Measurements from ENCODE around the gene STPG3. TPM values are rescaled to one million over a fixed set of nuclear protein-coding genes. Genes with fewer than 3 reads are reported as not detected.
A peak's percentile ranks its signal among the peaks of the same experiment; 100 is the strongest.

The STPG3 gene
- total and polyA plus RNA-seq, 2 of the 13 experiments (the other 11 are each of a cell fraction or from before 2014, with no cell fraction given), result not detected

GRCh38 chr9:137253717-137254623 lies 2.9 kb downstream of the STPG3 start (continued):
- peak; percentile 60 for TF ChIP-seq UBTF (CRISPR knock-in tag; IDR thresholded peaks at IDR 0.05)
- no peak for TF ChIP-seq HNF1A (IDR thresholded peaks at IDR 0.05; ENCODE audit: low read depth)
- no peak for TF ChIP-seq HNF1A (CRISPR knock-in tag; IDR thresholded peaks at IDR 0.05; ENCODE audit: borderline replicate concordance)
- TF ChIP-seq CREM (IDR thresholded peaks at IDR 0.05), result no peak
- no peak for TF ChIP-seq CREM (CRISPR knock-in tag; IDR thresholded peaks at IDR 0.05)
- no peak for TF ChIP-seq ZBTB10 (CRISPR knock-in tag; IDR thresholded peaks at IDR 0.05; ENCODE audit: borderline replicate concordance)
- no peak for TF ChIP-seq FOXA3 (CRISPR knock-in tag; IDR thresholded peaks at IDR 0.05)
- TF ChIP-seq TARDBP (CRISPR knock-in tag; IDR thresholded peaks at IDR 0.05), result peak; percentile 35; the same call in 1 of the 2 replicates
- peak; percentile 78 for TF ChIP-seq ZFX (CRISPR knock-in tag; IDR thresholded peaks at IDR 0.05; ENCODE audit: low read depth)
- TF ChIP-seq XRCC5 (optimal IDR thresholded peaks at IDR 0.05; ENCODE audit: low read length), result peak; percentile 22
- TF ChIP-seq TEAD3 (CRISPR knock-in tag; optimal IDR thresholded peaks at IDR 0.05; ENCODE audit: borderline replicate concordance), result peak; percentile 42
- no peak for TF ChIP-seq BHLHE40 (IDR thresholded peaks at IDR 0.05; ENCODE audit: low read length)
- no peak for TF ChIP-seq ZNF562 (CRISPR knock-in tag; IDR thresholded peaks at IDR 0.05; ENCODE audit: borderline replicate concordance)
- no peak for TF ChIP-seq ZNF280D (CRISPR knock-in tag; IDR thresholded peaks at IDR 0.05)
- no peak for TF ChIP-seq PLRG1 (conservative IDR thresholded peaks at IDR 0.05)
- no peak for TF ChIP-seq FIP1L1 (IDR thresholded peaks at IDR 0.05; ENCODE audit: borderline replicate concordance, insufficient read depth, low read depth, low read length)

Measured in HepG2 (cell line).